Measurements from ENCODE around the gene KLC3.

GRCh38 chr19:45297674-45298073, 42.9 kb upstream of the KLC3 start:
- TF ChIP-seq CTCF (IDR thresholded peaks at IDR 0.05) (no peak), POLR2A (IDR thresholded peaks at IDR 0.05) (no peak)
